ENCODE data around the gene CDAN1. TPM values are rescaled to one million over a fixed set of nuclear protein-coding genes. Genes with fewer than 3 reads are reported as not detected.
"Not testable (repeated sequence)": the region's sequence is repeated elsewhere in the genome, so short reads cannot be mapped to it uniquely, and the experiment has no call there.

CDAN1 gene, protein sequence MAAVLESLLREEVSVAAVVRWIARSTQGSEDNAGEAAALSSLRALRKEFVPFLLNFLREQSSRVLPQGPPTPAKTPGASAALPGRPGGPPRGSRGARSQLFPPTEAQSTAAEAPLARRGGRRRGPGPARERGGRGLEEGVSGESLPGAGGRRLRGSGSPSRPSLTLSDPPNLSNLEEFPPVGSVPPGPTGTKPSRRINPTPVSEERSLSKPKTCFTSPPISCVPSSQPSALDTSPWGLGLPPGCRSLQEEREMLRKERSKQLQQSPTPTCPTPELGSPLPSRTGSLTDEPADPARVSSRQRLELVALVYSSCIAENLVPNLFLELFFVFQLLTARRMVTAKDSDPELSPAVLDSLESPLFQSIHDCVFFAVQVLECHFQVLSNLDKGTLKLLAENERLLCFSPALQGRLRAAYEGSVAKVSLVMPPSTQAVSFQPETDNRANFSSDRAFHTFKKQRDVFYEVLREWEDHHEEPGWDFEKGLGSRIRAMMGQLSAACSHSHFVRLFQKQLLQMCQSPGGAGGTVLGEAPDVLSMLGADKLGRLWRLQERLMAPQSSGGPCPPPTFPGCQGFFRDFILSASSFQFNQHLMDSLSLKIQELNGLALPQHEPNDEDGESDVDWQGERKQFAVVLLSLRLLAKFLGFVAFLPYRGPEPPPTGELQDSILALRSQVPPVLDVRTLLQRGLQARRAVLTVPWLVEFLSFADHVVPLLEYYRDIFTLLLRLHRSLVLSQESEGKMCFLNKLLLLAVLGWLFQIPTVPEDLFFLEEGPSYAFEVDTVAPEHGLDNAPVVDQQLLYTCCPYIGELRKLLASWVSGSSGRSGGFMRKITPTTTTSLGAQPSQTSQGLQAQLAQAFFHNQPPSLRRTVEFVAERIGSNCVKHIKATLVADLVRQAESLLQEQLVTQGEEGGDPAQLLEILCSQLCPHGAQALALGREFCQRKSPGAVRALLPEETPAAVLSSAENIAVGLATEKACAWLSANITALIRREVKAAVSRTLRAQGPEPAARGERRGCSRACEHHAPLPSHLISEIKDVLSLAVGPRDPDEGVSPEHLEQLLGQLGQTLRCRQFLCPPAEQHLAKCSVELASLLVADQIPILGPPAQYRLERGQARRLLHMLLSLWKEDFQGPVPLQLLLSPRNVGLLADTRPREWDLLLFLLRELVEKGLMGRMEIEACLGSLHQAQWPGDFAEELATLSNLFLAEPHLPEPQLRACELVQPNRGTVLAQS
- 10 to 100 TPM; 14.9 to 30.5 TPM for total RNA-seq

GRCh38 chr15:42736793-42737528 is at the start of gene CDAN1:
Gene CDAN1 (minus strand): TSS chr15:42737128. CDS start chr15:42737102, 26 bp downstream.
- H3K4me1 Mint-ChIP-seq (ENCODE audit: low read depth in 2 of 2) = peaks cover 13 to 17% of the 10 kb centered on the region in 2 donors
- DNase-seq (ENCODE audit: low spot score) (peak; percentile 93), ATAC-seq (peak; percentile 97)
- H3K27me3 Mint-ChIP-seq = no peaks in the 10 kb centered on the region
- H3K4me3 Mint-ChIP-seq = peak within 1 kb of the TSS; percentile 82
- H3K9me3 Mint-ChIP-seq = no peaks in the 10 kb centered on the region
- peak within 1 kb of the TSS; percentile 51 to 55 for H3K27ac Mint-ChIP-seq
- H3K36me3 Mint-ChIP-seq = peaks cover 15% of the 10 kb centered on the region

DNA sequence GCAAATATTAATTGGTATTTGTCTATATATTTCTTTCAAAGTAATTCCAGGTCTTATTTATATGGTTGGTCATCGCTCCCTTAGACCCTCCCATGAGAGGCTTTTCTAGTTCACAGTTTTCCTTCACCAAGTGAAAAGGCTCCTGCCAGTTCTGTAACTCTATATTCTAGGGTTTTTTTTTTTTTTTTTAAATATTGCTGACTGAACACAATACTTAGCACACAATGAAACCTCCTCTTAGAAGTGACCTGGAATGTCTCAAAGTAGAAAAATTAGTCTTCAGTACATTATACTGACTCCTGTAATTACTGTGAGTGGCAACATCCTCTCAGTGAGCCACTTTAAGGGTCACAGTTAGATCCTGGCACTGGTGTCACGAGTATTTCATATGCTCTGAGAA is 48.6 kb upstream of the CDAN1 start:
- Mint-ChIP-seq H3K36me3 (no peaks in the 10 kb centered on the region), H3K27ac (no peak overlapping the region), H3K9me3 (no peaks in the 10 kb centered on the region), H3K4me3 (no peak overlapping the region), H3K4me1 (ENCODE audit: low read depth in 2 of 2) (no peaks in the 10 kb centered on the region), H3K27me3 (no peaks in the 10 kb centered on the region)
- ATAC-seq (no peak), DNase-seq (ENCODE audit: low spot score) (no peak)

DNA sequence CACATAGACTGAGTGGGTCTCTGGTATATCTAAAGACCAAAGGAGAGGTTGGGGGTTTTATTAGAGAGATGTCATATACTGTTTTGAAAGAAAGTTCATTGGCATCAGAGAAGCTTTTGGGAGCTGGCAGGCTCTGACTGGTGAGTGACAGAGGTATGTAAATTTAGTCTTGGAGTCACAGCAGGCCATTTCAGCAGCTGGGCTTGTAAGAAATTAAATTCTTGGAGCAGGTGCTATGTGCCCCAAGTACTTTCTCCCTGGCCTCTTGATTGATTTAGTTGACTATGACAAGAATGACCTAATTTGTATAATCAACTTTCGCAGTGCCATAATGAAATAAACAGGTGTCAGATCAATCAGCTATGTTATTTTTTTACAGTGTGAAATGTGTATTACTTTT is 47.8 kb upstream of the CDAN1 start:
- DNase-seq (ENCODE audit: low spot score) = no peak
- H3K4me3 Mint-ChIP-seq = no peak overlapping the region
- no peaks in the 10 kb centered on the region for H3K4me1 Mint-ChIP-seq (ENCODE audit: low read depth in 2 of 2)
- H3K36me3 Mint-ChIP-seq = no peaks in the 10 kb centered on the region
- H3K27me3 Mint-ChIP-seq = no peaks in the 10 kb centered on the region
- ATAC-seq = no peak
- H3K9me3 Mint-ChIP-seq = no peaks in the 10 kb centered on the region
- no peak overlapping the region for H3K27ac Mint-ChIP-seq

DNA sequence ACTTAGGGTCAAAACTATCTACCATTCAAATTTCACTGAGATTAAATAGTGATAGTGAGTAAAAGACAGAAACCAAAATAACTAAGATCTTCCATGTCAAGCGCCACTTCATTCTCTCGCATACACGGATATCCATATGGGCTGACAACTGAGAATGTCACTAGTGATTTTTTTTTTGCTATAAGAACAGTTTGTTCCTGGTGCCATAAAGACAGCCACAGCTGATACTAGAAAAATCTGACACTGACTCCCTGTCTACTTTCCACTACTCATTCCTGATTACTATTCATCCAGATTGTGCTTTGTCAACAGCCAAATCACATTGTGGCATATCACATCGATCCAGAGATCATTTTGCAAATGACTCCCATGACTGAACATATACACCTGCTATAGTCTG is 45.8 kb upstream of the CDAN1 start:
- ATAC-seq = no peak
- H3K27ac Mint-ChIP-seq = no peak overlapping the region
- no peaks in the 10 kb centered on the region for H3K9me3 Mint-ChIP-seq
- DNase-seq (ENCODE audit: low spot score) = no peak
- H3K27me3 Mint-ChIP-seq = no peaks in the 10 kb centered on the region
- peaks cover 0 to 2% of the 10 kb centered on the region in 2 donors for H3K4me1 Mint-ChIP-seq (ENCODE audit: low read depth in 2 of 2)
- no peaks in the 10 kb centered on the region for H3K36me3 Mint-ChIP-seq
- no peak overlapping the region for H3K4me3 Mint-ChIP-seq

DNA sequence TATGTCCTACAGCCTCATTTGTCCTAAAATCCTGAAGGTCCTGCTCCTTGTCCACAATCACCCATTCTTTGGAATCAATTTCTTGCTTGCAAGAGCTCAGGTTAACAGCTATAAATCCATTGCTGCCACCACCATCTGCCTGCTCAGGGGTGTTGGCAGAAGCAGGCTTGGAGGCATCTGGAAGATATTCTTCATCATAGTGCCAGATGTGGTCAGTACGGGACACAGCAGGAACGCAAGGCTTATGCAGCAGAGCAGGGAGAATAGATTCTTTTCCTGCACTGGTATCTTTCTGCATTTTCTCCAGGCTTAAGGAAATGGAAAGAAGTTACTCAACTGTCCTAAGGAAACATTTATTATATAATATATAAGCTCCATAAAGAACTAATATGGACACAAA is 38.5 kb upstream of the CDAN1 start:
- Mint-ChIP-seq H3K4me3 (no peak overlapping the region), H3K9me3 (no peaks in the 10 kb centered on the region), H3K27me3 (no peaks in the 10 kb centered on the region), H3K4me1 (ENCODE audit: low read depth in 2 of 2) (peaks cover 0 to 6% of the 10 kb centered on the region in 2 donors), H3K36me3 (peaks cover 9% of the 10 kb centered on the region), H3K27ac (no peak overlapping the region)
- ATAC-seq (no peak), DNase-seq (ENCODE audit: low spot score) (no peak)

- no peaks in the 10 kb centered on the region for H3K9me3 Mint-ChIP-seq
- peaks cover 9% of the 10 kb centered on the region for H3K36me3 Mint-ChIP-seq
- DNase-seq (ENCODE audit: low spot score) = no peak
- no peaks in the 10 kb centered on the region for H3K27me3 Mint-ChIP-seq
- peaks cover 0 to 3% of the 10 kb centered on the region in 2 donors for H3K4me1 Mint-ChIP-seq (ENCODE audit: low read depth in 2 of 2)
- no peak overlapping the region for H3K4me3 Mint-ChIP-seq
- H3K27ac Mint-ChIP-seq = no peak overlapping the region
- no peak for ATAC-seq
These were observed 36.0 kb upstream of the CDAN1 start for GRCh38 chr15:42772901-42773300.

GRCh38 chr15:42772144-42772543 is 35.2 kb upstream of the CDAN1 start:
- DNase-seq (ENCODE audit: low spot score) (no peak), ATAC-seq (no peak)
- no peak overlapping the region for H3K4me3 Mint-ChIP-seq
- H3K36me3 Mint-ChIP-seq = peaks cover 12% of the 10 kb centered on the region
- H3K27ac Mint-ChIP-seq = no peak overlapping the region
- no peaks in the 10 kb centered on the region for H3K27me3 Mint-ChIP-seq
- H3K4me1 Mint-ChIP-seq (ENCODE audit: low read depth in 2 of 2) = peaks cover 3% of the 10 kb centered on the region in 2 donors
- H3K9me3 Mint-ChIP-seq = no peaks in the 10 kb centered on the region

- H3K36me3 Mint-ChIP-seq = peaks cover 40% of the 10 kb centered on the region
- not testable (repeated sequence) for H3K4me3 Mint-ChIP-seq, ATAC-seq
These were observed 29.2 kb upstream of the CDAN1 start for GRCh38 chr15:42766109-42766508.

DNA sequence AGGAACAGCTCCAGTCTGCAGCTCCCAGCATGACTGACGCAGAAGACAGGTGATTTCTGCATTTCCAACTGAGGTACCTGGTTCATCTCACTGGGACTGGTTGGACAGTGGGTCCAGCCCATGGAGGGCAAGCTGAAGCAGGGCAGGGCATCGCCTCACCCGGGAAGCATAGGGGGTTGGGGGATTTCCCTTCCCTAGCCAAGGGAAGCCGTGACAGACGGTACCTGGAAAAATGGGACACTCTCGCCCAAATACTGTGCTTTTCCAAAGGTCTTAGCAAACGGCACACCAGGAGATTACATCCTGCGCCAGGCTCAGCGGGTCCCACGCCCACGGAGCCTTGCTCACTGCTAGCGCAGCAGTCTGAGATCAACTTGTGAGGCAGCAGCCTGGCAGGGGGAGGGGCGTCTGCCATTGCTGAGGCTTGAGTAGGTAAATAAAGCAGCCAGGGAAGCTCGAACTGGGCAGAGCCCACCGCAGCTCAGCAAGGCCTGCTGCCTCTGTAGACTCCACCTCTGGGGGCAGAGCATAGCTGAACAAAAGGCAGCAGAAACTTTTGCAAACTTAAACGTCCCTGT is 27.3 kb upstream of the CDAN1 start:
- H3K4me3 Mint-ChIP-seq; ATAC-seq; DNase-seq (ENCODE audit: low spot score); H3K4me1 Mint-ChIP-seq (ENCODE audit: low read depth in 2 of 2); H3K27me3 Mint-ChIP-seq; H3K27ac Mint-ChIP-seq: not testable (repeated sequence)
- Mint-ChIP-seq H3K9me3 (peaks cover 15% of the 10 kb centered on the region), H3K36me3 (peaks cover 48% of the 10 kb centered on the region)

More at GRCh38 chr15:42766109-42766508, 29.2 kb upstream of the CDAN1 start:
- H3K4me1 Mint-ChIP-seq (ENCODE audit: low read depth in 2 of 2); H3K27me3 Mint-ChIP-seq; H3K27ac Mint-ChIP-seq; DNase-seq (ENCODE audit: low spot score): not testable (repeated sequence)
- peaks cover 12% of the 10 kb centered on the region for H3K9me3 Mint-ChIP-seq

- Mint-ChIP-seq H3K9me3 (peaks cover 15% of the 10 kb centered on the region), H3K36me3 (peaks cover 42% of the 10 kb centered on the region)
- H3K4me1 Mint-ChIP-seq (ENCODE audit: low read depth in 2 of 2) = not testable (repeated sequence)
These were observed 24.9 kb upstream of the CDAN1 start for GRCh38 chr15:42761813-42762212.

DNA sequence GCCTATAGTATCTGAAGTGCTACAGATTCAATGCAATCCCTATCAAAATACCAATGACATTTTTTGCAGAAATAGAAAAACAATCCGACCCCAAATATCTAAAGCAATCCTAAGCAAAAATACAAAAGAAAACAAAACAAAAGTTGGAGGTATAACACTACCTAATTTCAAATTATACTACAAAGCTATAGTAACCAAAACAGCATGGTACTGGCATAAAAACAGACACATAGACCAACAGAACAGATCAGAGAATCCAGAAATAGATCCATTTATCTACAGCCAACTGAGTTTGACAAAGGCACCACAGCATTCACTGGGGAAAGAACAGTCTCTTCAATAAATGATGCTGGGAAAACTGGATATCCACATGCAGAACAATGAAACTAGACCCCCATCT is 23.8 kb upstream of the CDAN1 start:
- H3K4me1 Mint-ChIP-seq (ENCODE audit: low read depth in 2 of 2) = peaks cover 0 to 6% of the 10 kb centered on the region in 2 donors

More at GRCh38 chr15:42761813-42762212, 24.9 kb upstream of the CDAN1 start:
- not testable (repeated sequence) for H3K27me3 Mint-ChIP-seq; DNase-seq (ENCODE audit: low spot score); H3K4me3 Mint-ChIP-seq; H3K27ac Mint-ChIP-seq; ATAC-seq

DNA sequence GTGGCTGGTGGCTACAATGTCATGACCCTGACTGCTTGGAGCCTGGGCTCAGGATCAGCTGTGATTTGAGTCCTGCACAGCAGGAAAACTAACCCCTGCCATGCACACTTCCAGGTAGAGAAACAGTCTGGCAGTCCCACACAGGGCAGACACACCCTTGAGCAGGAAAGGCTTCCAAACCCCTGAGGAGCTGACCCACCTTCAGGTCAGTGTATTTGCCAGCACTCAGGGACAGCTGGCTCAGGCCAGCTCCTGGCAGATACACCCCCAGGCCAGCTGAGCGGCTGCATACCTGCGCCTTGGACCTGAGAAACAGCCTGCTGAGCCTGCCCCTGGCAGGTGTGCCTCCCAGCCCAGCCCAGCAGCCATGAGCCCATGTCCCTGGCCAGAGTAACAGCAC is 22.2 kb upstream of the CDAN1 start:
- H3K27me3 Mint-ChIP-seq = no peaks in the 10 kb centered on the region
- H3K36me3 Mint-ChIP-seq = peaks cover 25% of the 10 kb centered on the region
- ATAC-seq (no peak), DNase-seq (ENCODE audit: low spot score) (no peak)
- H3K9me3 Mint-ChIP-seq = peaks cover 7% of the 10 kb centered on the region
- H3K4me1 Mint-ChIP-seq (ENCODE audit: low read depth in 2 of 2) = peaks cover 0 to 4% of the 10 kb centered on the region in 2 donors
- H3K27ac Mint-ChIP-seq = no peak overlapping the region
- no peak overlapping the region for H3K4me3 Mint-ChIP-seq

More for the DNA sequence above, 23.8 kb upstream of the CDAN1 start:
- Mint-ChIP-seq H3K27me3 (no peaks in the 10 kb centered on the region), H3K4me3 (no peak overlapping the region), H3K36me3 (peaks cover 33% of the 10 kb centered on the region), H3K27ac (no peak overlapping the region), H3K9me3 (peaks cover 13% of the 10 kb centered on the region)
- DNase-seq (ENCODE audit: low spot score) = no peak
- no peak for ATAC-seq

GRCh38 chr15:42750306-42750705 is 13.4 kb upstream of the CDAN1 start:
- peaks cover 18% of the 10 kb centered on the region for H3K36me3 Mint-ChIP-seq
- no peaks in the 10 kb centered on the region for H3K27me3 Mint-ChIP-seq
- no peaks in the 10 kb centered on the region for H3K4me1 Mint-ChIP-seq (ENCODE audit: low read depth in 2 of 2)
- H3K27ac Mint-ChIP-seq = no peak overlapping the region
- no peak for DNase-seq (ENCODE audit: low spot score)
- no peak overlapping the region for H3K4me3 Mint-ChIP-seq
- no peak for ATAC-seq
- no peaks in the 10 kb centered on the region for H3K9me3 Mint-ChIP-seq

All from natural killer cell treated with Interleukin-12 subunit alpha and Interleukin-12 subunit beta and Interleukin-15 and Interleukin-18, amount 100 ng/mL, for 72 hours (primary cell).